WI38 (cell line): ENCODE measurements around the gene SMYD3.

Source experiments
- H3K4me3 ChIP-seq: 2 replicates; pipeline ENCODE4 v1.5.1; 2011; ENCODE audit warnings: low read depth, mild to moderate bottlenecking, control low read depth, low read length
- CTCF ChIP-seq: IDR thresholded peaks from 2 replicates; pipeline ENCODE4 v1.5.1; 2012; ENCODE audit warnings: low read depth, mild to moderate bottlenecking, control low read depth, low read length

SMYD3 gene

GRCh38 chr1:246292571-246292970 is 214.5 kb downstream of the SMYD3 start:
- TF ChIP-seq CTCF = no peak
- H3K4me3 ChIP-seq = no peak overlapping the region

- H3K4me3 ChIP-seq = no peak overlapping the region
- no peak for TF ChIP-seq CTCF
Observed at GRCh38 chr1:246291127-246291526, 216.0 kb downstream of the SMYD3 start.

- no peak overlapping the region for H3K4me3 ChIP-seq
- no peak for TF ChIP-seq CTCF
Observed at GRCh38 chr1:246283771-246284410, 223.2 kb downstream of the SMYD3 start.

GRCh38 chr1:246281639-246282038 is 225.4 kb downstream of the SMYD3 start:
- no peak for TF ChIP-seq CTCF
- H3K4me3 ChIP-seq = no peak overlapping the region

GRCh38 chr1:246281195-246281594 is 225.9 kb downstream of the SMYD3 start:
- TF ChIP-seq CTCF = no peak
- no peak overlapping the region for H3K4me3 ChIP-seq

- TF ChIP-seq CTCF = no peak
- no peak overlapping the region for H3K4me3 ChIP-seq
Observed at GRCh38 chr1:246280551-246280950, 226.5 kb downstream of the SMYD3 start.

- TF ChIP-seq CTCF = no peak
Observed at GRCh38 chr1:246279402-246279801, 227.7 kb downstream of the SMYD3 start.

More at GRCh38 chr1:246279402-246279801, 227.7 kb downstream of the SMYD3 start:
- no peak overlapping the region for H3K4me3 ChIP-seq
